ENCODE results near the gene ANXA9.

ANXA9 gene

DNA sequence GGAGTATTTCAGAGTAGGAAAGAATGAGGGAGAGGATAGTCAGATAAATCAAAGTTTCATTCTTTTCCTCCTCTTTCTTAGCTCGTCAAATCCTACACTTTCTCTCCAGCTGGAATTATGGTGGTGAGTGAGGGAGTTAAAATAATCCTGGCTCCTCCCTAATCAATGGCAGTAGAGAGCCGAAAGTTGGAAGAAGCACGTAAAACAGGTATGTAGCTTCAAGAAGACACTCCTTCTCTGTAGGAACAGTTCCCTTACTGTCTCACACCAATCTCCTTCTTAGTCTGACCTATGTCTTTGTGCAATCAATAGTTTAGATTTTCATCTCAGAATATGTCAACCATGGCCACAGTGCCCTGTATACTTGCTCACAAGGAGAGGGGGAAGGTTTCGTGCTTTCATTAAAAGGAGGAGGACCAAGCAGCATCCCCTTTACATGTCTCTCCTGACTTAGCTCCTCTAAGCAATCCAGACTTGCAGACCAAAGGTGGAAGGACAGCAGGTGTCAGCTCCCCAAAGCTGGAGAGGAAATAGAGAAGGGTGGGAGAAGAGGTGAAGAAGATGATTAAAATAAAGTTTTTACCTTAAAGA is 23.7 kb downstream of the ANXA9 start:
- no peak for DNase-seq (ENCODE audit: low read depth in 2 of 2)

DNA sequence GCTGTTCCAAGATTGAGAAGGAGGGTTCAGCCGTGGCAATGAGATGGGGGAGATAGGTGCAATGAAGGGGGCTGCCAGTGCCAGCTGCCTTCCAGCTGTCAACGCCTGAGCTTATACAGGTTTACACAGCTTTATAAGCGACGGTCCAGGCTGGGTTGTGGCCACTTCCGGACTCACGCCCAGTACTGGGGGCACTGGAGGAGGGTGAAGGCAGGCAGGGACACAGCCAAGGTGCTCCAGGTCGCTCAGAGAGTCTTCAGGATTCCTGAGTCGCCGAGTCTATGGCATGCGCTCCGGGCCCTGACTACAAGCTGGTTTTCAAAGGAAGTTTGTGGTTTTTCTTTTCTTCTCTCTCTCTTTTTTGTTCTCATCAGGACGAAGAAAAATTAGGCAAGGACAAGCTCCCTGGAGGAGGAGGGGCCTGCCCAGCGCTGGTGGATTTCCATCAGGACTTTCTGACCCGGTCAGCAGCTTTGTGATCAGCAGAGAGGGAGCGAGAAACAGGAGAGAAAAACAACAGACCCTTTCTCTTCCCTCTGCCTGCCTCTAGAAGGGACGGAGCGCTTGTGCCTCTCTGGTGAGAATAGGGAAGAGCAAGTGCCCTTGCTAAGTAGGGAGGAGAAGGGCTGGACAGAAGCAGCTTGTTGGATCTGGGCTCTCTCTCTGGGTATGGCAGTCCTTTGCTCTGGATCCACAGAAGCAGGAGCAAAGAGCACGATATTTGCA is 24.4 kb downstream of the ANXA9 start, which contains the start of gene MINDY1:
TSS of gene MINDY1 (minus strand) at position 576 of the 726 bp plus-strand sequence. CDS start 4,285 bp downstream, outside the sequence.
- no peak for DNase-seq (ENCODE audit: low read depth in 2 of 2)

DNA sequence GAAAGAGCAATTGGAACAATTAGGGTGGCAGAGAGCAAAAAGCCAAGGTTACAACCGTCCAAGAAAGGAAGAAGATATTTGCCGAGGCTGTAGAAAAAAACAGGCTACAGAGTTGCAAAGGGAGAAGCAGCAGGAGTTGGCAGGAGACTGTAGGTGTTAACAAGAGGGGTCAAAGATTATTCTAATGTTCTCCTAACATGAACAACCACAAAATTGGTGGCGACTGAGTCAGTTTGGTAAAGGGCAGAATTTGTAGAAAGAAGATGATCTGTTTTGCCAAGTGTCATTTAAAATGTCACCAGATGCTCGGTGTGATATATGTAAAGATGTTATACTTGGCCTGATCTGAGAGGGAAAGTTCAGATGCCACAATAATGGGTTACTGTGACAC is 25.8 kb downstream of the ANXA9 start:
- no peak for DNase-seq (ENCODE audit: low read depth in 2 of 2)

DNA sequence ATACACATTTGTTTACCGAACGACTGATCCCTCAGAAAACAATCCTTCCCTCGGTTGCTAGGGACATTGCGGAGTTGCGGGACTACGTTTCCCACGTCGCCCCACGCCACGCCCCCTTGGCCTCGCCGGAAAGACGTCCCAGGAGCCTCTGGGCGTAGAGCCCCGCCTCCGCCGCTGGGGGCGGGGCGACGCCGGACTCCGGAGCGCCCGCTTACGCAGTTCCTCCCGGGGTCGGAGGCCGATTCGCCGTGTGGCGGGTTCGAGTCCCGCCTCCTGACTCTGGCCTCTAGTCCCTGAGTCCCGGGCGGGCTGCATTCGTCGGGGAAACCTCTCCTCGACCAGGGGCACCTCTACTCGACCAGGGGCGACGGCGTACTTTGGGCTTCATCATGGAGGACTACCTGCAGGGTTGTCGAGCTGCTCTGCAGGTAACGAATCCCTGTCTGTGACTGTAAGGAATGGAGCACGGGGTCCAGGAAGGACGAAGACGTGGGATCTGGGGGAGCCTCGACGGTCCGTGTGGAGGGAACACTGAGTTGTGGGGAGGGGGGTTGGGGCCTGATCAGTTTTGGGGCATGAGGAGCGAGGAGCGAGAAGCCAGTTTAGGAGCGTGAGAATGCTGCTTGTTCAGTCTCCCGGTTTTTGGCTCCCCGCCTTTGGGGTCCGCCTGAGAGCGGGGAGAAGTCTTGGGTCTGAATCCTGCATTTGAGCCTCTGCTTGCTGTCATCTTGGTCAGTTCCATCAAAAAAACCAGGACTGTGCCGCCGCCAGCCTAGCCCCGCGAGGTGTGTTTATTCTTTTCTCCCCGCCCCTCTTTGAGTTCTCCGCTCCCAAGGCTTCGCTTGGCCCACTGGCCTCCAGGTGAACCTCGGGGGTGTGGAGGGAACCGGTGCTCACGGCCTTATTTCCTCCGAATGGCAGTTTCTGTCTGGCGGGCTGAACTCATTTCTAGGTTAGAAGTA is 26.4 kb downstream of the ANXA9 start, which contains the start of gene PRUNE1:
TSS of gene PRUNE1 (plus strand) at position 206 of the 962 bp plus-strand sequence. CDS start at position 390, 184 bp downstream.
- peak; percentile 97 for DNase-seq (ENCODE audit: low read depth in 2 of 2)

DNA sequence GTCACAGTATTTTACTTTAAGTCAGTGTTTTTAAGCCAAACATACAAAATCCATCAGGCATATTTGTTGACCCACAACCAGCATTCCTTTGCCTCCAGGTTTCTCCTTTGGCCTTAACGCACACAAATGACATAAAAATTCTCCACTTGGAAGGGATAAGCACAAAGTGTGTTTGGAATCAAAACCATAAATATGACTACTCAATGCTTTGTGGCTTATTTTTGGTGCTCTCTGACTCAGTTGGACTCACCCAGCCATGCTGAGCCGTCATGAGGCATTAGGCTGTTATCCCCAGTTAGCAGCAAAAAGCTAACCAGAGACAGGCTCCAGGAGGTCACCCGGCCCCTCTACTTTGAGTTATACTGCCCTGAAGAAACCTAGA is 27.1 kb downstream of the ANXA9 start:
- no peak for DNase-seq (ENCODE audit: low read depth in 2 of 2)

DNA sequence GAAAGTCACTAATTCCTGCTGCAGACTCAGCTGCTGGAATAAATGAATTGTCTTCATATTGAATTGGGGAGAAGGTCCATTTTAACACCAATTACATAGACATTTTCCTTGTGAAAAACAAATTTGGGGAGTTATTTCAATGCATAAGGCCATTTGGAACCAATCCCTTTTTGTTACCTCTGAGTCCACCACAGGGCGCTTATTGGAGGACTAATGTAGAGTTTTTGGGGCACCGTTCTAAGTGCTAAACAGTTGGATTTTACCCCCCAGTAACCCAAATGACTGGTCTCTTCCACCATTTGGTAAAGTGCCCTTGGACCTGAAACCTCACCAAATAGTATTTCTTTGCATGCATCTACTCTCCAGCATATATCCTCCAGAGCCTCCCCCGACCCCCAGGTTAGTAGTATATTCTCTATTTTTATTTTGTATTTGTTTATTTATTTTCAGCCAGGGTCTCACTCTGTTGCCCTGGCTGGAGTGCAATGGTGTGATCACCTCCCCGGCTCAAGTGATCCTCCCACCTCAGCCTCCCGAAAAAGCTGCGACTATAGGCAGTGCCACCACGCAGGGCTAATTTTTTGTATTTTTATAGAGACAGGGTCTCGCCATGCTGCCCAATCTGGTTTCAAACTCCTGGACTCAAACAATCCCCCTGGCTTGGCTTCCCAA is 27.7 kb downstream of the ANXA9 start:
- no peak for DNase-seq (ENCODE audit: low read depth in 2 of 2)

DNA sequence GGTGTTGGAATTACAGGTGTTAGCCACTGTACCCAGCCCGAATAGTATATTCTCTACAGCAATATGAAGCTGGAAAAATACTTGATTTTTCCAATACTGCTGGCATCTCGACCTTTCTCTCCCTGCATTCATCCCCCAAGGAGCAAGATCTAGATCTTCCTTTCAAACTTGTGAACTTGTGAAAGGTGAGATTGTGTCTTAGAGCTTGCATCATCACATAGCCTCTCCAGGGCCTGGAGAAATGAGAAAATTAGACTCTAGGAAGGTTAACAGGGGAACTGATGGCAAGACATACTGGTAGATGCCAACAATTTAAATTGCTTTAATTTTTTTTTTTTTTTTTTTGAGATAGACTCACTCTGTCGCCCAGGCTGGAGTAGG is 28.2 kb downstream of the ANXA9 start:
- DNase-seq (ENCODE audit: low read depth in 2 of 2), result no peak

DNA sequence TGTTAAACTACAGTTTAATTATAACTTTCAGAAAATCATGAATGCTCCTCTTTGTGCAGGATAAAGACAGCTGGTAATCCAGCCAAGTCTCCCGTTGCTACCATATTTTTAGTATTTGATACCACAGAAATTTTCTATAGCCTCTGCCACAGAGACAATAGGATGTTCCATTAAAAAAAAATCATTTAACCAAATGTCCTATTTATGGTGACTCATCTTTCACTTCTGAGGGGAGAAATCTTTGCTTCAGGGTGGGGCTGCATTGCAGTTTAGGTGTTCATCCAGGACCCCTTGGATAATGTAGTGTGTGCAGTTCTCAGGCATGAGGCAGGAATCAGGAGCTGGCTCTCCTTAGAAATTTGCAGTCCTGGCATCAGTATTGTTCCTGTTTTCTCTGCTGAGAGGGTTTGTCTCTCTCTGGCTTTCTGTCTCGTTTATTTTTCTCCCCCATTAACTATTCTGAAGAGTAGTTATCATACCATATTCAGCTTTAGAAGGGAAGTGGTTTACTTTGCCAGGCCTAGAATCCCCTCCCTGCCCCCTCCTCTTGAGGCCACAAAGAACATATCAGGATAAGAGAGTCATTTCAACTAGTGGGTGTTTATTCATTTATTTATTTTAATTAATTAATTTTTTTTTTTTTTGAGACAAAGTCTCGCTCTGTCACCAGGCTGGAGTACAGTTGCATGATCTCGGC is 29.2 kb downstream of the ANXA9 start:
- no peak for DNase-seq (ENCODE audit: low read depth in 2 of 2)

DNA sequence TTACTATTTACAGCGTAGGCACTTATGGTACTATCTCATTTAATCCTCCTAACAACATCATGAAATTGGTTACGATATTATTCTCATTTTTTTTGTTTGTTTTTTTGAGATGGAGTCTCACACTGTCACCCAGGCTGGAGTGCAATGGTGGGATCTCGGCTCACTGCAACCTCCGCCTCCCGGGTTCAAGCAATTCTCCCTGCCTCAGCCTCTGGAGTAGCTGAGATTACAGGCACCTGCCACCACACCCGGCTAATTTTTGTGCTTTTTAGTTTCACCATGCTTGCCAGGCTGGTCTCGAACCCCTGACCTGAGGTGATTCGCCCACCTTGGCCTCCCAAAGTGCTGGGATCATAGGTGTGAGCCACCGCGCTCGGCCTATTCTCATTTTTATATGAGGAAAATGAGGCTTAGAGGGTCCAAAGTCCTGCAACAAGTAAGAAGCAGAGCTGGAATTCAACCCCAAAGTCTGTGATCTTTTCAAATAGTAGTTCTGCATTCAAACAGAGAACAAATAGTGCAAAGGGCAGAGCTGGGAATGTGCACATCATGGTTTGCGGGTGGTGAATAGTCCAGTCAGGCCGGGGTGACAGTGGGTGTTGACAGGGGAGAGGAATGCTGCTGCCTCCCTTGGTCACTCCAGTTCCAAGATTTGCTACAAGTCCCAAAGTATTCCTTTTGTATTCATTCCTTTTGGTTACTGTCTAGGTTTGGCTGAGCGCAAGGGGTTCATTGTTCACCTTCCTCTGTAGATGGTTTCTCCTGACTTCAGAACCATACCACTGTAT is 30.8 kb downstream of the ANXA9 start:
- no peak for DNase-seq (ENCODE audit: low read depth in 2 of 2)

DNA sequence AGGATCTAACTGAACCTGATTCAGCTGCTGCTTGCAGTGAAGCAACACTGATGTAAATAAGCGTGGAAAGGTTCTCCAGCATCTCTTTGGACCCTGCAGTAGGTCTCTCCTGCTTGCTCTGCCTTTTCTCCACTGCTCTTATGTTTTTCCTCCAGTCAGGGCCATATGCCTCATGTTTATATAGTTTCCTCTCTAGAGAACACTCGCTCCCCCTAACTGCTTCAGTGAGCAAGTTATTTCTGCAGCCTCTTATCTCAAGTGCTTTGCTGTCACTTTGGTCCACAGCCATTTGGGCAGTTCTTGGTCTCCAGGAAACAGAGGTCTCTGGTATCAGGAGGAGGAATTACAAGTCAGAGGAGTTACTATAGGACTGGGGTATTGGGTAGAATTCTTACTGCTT is 31.4 kb downstream of the ANXA9 start:
- no peak for DNase-seq (ENCODE audit: low read depth in 2 of 2)

DNA sequence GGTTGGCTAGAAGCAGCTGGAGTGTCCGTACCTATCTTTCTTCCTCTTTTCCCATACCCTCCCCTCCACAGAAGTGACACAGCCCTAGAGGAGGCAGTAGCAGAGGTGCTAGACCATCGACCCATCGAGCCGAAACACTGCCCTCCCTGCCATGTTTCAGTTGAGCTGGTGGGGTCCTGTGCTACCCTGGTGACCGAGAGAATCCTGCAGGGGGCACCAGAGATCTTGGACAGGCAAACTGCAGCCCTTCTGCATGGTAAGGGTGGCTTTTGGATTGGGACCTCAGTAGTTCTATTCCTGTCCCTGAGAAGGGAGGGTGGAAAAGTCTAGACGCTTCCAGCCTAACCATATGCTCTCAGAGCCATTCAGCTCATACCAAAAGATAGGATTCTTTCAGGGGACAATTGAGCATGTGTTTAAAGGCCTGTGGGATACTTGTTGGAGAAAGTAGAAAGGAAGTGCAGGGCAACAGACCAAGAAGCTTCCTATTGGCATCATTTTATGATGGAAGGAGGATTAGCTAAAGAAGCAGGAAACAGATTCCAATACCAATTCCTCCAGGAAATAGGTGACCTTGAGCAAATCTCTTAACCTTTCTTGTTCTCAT is 42.6 kb downstream of the ANXA9 start:
- peak; percentile 66 to 73 for DNase-seq (ENCODE audit: low read depth in 2 of 2)

DNA sequence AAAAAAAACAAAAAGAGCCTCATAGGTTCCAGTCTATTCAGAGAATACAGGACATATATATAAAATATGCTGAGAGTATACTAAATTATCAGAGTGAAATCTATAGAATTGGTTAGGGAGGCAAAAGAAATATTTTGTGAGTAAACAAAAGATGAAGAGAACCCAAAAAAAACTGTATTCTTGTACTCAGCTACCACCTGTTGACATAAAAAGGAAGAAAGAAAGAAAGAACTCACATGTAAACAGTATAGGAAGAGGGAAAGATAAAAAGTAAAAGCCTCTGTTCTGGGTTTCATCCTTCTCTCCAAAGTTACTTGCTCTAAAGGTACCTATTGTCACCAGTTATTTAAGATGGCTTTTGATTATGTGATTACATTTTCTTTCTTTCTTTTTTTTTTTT is 44.4 kb downstream of the ANXA9 start:
- DNase-seq (ENCODE audit: low read depth in 2 of 2), result no peak

DNA sequence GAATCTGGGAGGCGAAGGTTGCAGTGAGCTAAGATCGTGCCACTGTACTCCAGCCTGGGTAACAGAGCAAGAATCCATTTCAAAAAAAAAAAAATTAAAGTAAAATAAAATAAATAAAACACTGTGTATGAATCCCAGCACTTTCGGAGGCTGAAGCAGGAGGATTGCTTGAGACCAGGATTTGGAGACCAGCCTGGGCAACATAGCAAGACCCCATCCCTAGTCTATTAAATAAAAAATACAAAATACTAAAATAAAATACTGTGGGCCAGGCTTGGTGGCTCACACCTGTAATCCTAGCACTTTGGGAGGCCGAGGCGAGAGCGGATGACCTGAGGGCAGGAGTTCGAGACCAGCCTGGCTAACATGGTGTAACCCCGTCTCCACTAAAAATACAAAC is 50.1 kb downstream of the ANXA9 start:
- no peak for DNase-seq (ENCODE audit: low read depth in 2 of 2)

DNA sequence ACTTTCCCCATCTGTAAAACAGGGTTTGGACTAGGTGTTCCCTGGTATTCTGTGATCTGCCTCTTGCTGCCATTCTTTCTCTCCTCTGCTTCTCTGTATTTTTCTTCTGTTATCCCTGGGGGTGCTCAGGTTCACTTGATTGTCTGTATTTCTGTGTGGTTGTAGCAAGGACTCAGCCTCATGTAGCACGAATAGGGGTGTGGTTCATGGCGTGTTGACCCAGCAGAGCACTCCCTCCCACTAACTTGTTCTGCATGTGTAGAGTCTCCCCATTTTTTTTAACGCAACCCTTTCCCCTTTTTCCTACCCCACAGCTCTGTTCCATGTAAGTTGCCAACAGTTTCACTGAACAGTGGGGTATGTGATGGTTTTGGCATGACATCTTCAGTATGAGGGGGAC is 53.1 kb downstream of the ANXA9 start:
- no peak for DNase-seq (ENCODE audit: low read depth in 2 of 2)

DNA sequence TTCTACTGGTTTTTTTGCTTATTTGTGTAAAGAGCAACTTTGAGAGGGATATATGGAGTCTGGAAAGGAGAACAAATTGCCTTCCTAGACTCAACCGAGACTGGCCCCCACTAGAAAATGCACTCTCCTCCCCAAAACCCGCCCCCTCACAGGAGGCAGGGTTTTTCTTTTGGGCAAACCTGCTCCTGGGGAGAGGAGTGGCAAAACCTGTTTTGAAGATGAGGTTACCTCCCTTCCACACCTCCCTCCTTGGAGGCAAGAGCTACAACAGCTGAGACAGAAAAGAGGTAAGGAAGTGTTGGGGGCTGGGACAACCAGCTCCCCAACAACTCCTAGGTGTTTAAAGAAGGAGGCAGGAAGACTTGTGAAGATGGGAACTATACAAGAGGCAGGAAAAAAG is 54.3 kb downstream of the ANXA9 start, which contains the start of gene BNIPL:
TSS of gene BNIPL (plus strand) at position 231 of the 400 bp plus-strand sequence. CDS start at position 371, 140 bp downstream.
- no peak for DNase-seq (ENCODE audit: low read depth in 2 of 2)

DNA sequence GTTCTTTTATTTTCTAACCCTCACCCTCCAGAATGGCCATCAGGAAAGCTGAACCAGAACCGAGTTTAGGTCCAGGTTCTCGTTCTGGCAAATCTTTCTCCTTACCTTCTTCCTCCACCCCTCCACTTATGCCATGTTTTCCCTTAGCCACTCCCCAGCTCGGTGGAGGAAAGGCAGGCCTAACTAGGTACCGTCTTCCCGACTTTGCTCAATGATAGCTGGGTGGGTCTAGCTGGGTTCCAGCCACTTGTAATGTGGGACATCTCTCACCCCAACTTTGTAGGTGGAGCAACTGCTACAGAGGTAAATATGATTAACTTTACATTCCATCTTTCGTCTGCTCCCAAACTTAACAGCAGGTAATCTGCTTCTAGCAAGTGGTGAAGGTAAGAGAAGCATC is 54.9 kb downstream of the ANXA9 start:
- DNase-seq (ENCODE audit: low read depth in 2 of 2), result no peak

DNA sequence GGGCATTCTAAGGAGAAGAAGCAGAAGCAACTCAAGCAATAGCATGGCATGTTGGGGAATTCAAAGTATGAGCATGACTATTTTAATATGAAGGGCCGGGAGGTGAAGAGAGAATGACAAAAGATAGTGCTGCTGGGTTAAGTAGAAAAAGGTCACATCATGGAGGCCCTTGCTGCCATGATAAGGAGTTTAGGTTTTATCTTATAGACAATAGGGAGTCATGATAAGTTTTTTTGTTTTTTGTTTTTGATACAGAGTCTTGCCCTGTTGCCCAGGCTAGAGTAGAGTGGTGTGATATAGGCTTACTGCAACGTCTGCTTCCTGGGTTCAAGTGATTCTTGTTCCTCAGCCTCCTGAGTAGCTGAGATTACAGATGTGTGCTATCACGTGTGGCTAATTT is 57.4 kb downstream of the ANXA9 start:
- DNase-seq (ENCODE audit: low read depth in 2 of 2), result no peak

DNA sequence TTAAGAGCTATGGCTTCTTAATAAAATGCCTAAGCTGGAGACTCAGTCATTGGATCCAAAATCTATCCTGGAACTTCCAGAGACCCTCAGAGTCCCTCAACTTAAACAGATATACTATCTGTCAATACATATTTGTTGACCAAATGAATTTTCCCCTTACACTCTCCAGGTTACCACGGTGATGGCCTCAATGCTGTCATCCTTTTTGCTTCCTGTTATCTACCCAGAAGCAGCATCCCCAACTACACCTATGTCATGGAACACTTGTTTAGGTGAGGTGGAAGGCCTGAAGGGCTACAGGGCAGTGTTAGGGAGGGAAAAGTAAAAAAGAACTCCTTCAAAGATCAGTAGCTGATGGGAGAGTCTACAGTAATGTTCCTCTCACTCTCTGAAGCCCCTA is 61.1 kb downstream of the ANXA9 start:
- no peak for DNase-seq (ENCODE audit: low read depth in 2 of 2)

Data from stimulated activated CD8-positive, alpha-beta memory T cell treated with anti-CD3 and anti-CD28 coated beads, Interleukin-2, amount 100 ng/mL, for 48 hours (primary cell).